OCI-LY1 (cell line): Measurements from ENCODE around the gene ATP1A3.

Experiments used
- CTCF ChIP-seq: fragments of 200-600 bp; sonication (generic), shearing (Covaris generic); IDR thresholded peaks from 2 replicates; pipeline ENCODE4 v1.5.1; 2017; ENCODE audit warnings: mild to moderate bottlenecking, antibody characterized with exemption, low read length, moderate library complexity, mixed read lengths
- EZH2 ChIP-seq: fragments of 200-600 bp; sonication (generic), shearing (Covaris generic); IDR thresholded peaks from 2 replicates; pipeline ENCODE4 v1.8.0; 2017; ENCODE audit warnings: borderline replicate concordance, mixed run types, mild to moderate bottlenecking, antibody characterized with exemption, low read length, moderate library complexity, mixed read lengths

GRCh38 chr19:41926763-41927496, 67.1 kb downstream of the ATP1A3 start:
- no peak for TF ChIP-seq CTCF
- no peak for TF ChIP-seq EZH2
